GM18951 (cell line): ENCODE data around the gene DUSP3.

Experiments
- POLR2A ChIP-seq: IDR thresholded peaks from 4 replicates; pipeline ENCODE4 v1.6.1; 2011; ENCODE audit warnings: mild to moderate bottlenecking; ENCODE audit not compliant: insufficient read length, insufficient read depth; ENCODE audit errors: extremely low read depth
- in situ Hi-C: fragments of 300-500 bp; cut with MboI; formaldehyde crosslinking; loops from one replicate; pipeline ENCODE4 v1.12.0; 2022; ENCODE audit warnings: low sequenced_read_pairs, mixed read lengths, inconsistent platforms; ENCODE audit not compliant: unreplicated experiment

DUSP3 gene

GRCh38 chr17:43728081-43728480, 50.7 kb downstream of the DUSP3 start:
- in situ Hi-C loops = no loop called here

GRCh38 chr17:43723697-43724359, 54.9 kb downstream of the DUSP3 start:
- TF ChIP-seq POLR2A = no peak
- in situ Hi-C loops = no loop called here

More at GRCh38 chr17:43728081-43728480, 50.7 kb downstream of the DUSP3 start:
- no peak for TF ChIP-seq POLR2A

- in situ Hi-C loops = no loop called here
- no peak for TF ChIP-seq POLR2A
Observed at GRCh38 chr17:43722870-43723665, 55.7 kb downstream of the DUSP3 start.

GRCh38 chr17:43722269-43722619, 56.5 kb downstream of the DUSP3 start:
- in situ Hi-C loops = no loop called here
- no peak for TF ChIP-seq POLR2A

- in situ Hi-C loops = no loop called here
- no peak for TF ChIP-seq POLR2A
Observed at GRCh38 chr17:43721537-43722268, 57.1 kb downstream of the DUSP3 start.

- peak; percentile 72 for TF ChIP-seq POLR2A
- in situ Hi-C loops = no loop called here
Observed at GRCh38 chr17:43720311-43721060, 58.3 kb downstream of the DUSP3 start.

- in situ Hi-C loops = no loop called here
- TF ChIP-seq POLR2A = no peak
Observed at GRCh38 chr17:43719578-43719977, 59.2 kb downstream of the DUSP3 start.

- no peak for TF ChIP-seq POLR2A
- in situ Hi-C loops = no loop called here
Observed at GRCh38 chr17:43718544-43718943, 60.2 kb downstream of the DUSP3 start.

- no peak for TF ChIP-seq POLR2A
- in situ Hi-C loops = no loop called here
Observed at GRCh38 chr17:43717913-43718312, 60.9 kb downstream of the DUSP3 start.
